SK-N-SH (cell line): ENCODE results near the gene MCM3AP.

ENCODE experiments used
- NRF1 ChIP-seq: IDR thresholded peaks from 2 replicates; pipeline ENCODE4 v1.6.1; 2012; ENCODE audit warnings: low read depth, mild to moderate bottlenecking, low read length
- POLR2AphosphoS5 ChIP-seq: IDR thresholded peaks from 2 replicates; pipeline ENCODE4 v1.6.1; 2012; ENCODE audit warnings: low read depth, low read length
- SMC3 ChIP-seq: IDR thresholded peaks from 2 replicates; pipeline ENCODE4 v1.6.1; 2012; ENCODE audit warnings: low read depth, low read length, improper control_type of control experiment
- TF ChIP-seq, protein P1 (sequence below): IDR thresholded peaks from 2 replicates; pipeline ENCODE4 v1.6.1; 2012; ENCODE audit warnings: mild to moderate bottlenecking, low read depth, low read length, moderate library complexity
- TF ChIP-seq, protein P2 (sequence below): fragments of 200-600 bp; sonication (generic); IDR thresholded peaks from 2 replicates; pipeline ENCODE4 v1.6.1; 2017; ENCODE audit warnings: antibody characterized with exemption, mild to moderate bottlenecking, moderate library complexity

DNA sequence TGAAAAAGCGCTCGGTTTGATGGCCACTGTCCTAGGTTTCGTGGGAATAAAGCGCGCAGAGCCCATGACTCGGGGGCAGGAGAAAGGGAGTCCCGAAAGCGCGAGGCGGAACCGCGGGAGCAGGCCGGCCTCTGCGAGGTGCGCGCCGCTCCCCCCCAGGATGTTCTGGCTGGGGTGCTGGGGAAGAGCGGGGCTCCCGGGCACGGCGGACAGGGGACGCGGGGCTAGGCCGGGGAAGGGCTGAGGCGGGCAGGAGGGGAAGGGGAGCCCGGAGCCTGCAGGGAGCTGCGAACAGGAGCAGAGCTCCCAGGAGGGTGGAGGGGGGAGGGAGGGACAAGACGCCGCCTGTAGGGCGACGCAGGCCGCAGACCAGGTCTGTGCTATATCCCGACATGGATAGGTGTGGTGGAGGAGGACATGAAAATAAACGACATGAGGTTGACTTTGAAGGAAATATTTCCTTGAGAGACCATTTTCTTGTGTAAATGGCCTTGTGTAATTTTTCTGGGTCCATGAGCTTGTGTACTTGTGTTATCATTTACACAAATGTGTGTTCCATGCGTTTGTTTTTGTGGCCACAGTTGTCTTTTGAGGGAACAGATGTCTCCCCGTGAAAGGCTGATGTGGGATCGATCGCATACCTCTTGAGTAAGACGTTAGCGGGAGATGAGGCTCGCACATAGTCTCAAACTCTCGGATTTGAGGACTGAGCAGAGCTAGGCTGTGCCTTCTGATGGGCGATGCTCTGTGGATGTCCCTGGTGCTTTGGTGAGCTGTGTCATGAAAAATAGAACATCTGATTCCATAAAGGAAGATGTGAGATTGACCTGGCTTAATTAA, 39.9 kb upstream of the MCM3AP start:
- TF ChIP-seq POLR2AphosphoS5 (no peak), SMC3 (no peak), NRF1 (no peak)
- TF ChIP-seq, protein P1, sequence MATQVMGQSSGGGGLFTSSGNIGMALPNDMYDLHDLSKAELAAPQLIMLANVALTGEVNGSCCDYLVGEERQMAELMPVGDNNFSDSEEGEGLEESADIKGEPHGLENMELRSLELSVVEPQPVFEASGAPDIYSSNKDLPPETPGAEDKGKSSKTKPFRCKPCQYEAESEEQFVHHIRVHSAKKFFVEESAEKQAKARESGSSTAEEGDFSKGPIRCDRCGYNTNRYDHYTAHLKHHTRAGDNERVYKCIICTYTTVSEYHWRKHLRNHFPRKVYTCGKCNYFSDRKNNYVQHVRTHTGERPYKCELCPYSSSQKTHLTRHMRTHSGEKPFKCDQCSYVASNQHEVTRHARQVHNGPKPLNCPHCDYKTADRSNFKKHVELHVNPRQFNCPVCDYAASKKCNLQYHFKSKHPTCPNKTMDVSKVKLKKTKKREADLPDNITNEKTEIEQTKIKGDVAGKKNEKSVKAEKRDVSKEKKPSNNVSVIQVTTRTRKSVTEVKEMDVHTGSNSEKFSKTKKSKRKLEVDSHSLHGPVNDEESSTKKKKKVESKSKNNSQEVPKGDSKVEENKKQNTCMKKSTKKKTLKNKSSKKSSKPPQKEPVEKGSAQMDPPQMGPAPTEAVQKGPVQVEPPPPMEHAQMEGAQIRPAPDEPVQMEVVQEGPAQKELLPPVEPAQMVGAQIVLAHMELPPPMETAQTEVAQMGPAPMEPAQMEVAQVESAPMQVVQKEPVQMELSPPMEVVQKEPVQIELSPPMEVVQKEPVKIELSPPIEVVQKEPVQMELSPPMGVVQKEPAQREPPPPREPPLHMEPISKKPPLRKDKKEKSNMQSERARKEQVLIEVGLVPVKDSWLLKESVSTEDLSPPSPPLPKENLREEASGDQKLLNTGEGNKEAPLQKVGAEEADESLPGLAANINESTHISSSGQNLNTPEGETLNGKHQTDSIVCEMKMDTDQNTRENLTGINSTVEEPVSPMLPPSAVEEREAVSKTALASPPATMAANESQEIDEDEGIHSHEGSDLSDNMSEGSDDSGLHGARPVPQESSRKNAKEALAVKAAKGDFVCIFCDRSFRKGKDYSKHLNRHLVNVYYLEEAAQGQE = no peak
- TF ChIP-seq, protein P2, sequence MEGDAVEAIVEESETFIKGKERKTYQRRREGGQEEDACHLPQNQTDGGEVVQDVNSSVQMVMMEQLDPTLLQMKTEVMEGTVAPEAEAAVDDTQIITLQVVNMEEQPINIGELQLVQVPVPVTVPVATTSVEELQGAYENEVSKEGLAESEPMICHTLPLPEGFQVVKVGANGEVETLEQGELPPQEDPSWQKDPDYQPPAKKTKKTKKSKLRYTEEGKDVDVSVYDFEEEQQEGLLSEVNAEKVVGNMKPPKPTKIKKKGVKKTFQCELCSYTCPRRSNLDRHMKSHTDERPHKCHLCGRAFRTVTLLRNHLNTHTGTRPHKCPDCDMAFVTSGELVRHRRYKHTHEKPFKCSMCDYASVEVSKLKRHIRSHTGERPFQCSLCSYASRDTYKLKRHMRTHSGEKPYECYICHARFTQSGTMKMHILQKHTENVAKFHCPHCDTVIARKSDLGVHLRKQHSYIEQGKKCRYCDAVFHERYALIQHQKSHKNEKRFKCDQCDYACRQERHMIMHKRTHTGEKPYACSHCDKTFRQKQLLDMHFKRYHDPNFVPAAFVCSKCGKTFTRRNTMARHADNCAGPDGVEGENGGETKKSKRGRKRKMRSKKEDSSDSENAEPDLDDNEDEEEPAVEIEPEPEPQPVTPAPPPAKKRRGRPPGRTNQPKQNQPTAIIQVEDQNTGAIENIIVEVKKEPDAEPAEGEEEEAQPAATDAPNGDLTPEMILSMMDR = peak; percentile 26
